Ovary (tissue), 9 donors: ENCODE results near the gene ANKMY1. TPM values are rescaled to one million over a fixed set of nuclear protein-coding genes. Genes with fewer than 3 reads are reported as not detected.

Experiments
- DNase-seq, 5 donors: peaks; one replicate each; pipeline ENCODE4 v3.0.0-alpha.2; 2019 to 2020
- H3K27ac ChIP-seq, 2 donors: fragments of 200-600 bp; one replicate each; pipeline versions ENCODE4 v1.5.1 to v1.8.0; 2019 to 2022
- H3K27me3 ChIP-seq: fragments of 200-600 bp; one replicate; pipeline ENCODE4 v1.8.0; 2022
- H3K36me3 ChIP-seq: fragments of 200-600 bp; sonication (generic); one replicate; pipeline ENCODE4 v1.5.1; 2019
- H3K4me1 ChIP-seq: one replicate; pipeline ENCODE4 v1.8.1; 2013; ENCODE audit warnings: mild to moderate bottlenecking, moderate library complexity; ENCODE audit not compliant: insufficient read depth
- H3K4me3 ChIP-seq: fragments of 200-600 bp; sonication (generic); one replicate; pipeline ENCODE4 v1.5.1; 2017
- H3K9me3 ChIP-seq, 2 donors: fragments of 200-600 bp in 1 of 2; sonication (generic) in 1 of 2; one replicate each; pipeline versions ENCODE4 v1.5.1 to v1.8.1; 2013 to 2019; ENCODE audit warnings: mild to moderate bottlenecking in 1 of 2, moderate library complexity in 1 of 2
- EP300 ChIP-seq: sonication (generic); formaldehyde crosslinking; IDR thresholded peaks from one replicate; pipeline ENCODE4 v1.6.1; 2017; ENCODE audit warnings: antibody characterized with exemption
- POLR2A ChIP-seq: fragments of 450-650 bp; IDR thresholded peaks from one replicate; pipeline ENCODE4 v1.6.1; 2017; ENCODE audit warnings: antibody characterized with exemption, mild to moderate bottlenecking, moderate library complexity
- WGBS, 3 donors: extraction: QIAGEN DNeasy Blood & Tissue Kit in 1 of 3; methylation state at CpG; one replicate each; pipeline versions ENCODE4 v1.1.5 to v1.1.7; 2013 to 2017; 5-methylcytosine and 5-hydroxymethylcytosine counted together
- intact Hi-C, 4 donors: fragments of 100-400 bp; cut with DNase I; formaldehyde crosslinking; loops; one replicate each; pipeline versions ENCODE4 v1.11.0 to v1.15.1; 2022 to 2023
- polyA plus RNA-seq, 2 donors: library from polyadenylated mRNA; stranded (reverse); fragments of 200-250 nt in 1 of 2; fragments of 350-450 nt in 1 of 2; fragmentation: Illumina TruSeq in 1 of 2; extraction: RNeasy Lipid Tissue Mini Kit (QIAGEN cat#74804) in 1 of 2; gene quantifications; one replicate each; pipeline ENCODE4 v1.2.3, GENCODE V29; 2013 to 2014
- total RNA-seq, 7 donors: library from RNA; depleted of rRNA in 2 of 7; stranded (reverse); fragments of >200 nt in 2 of 7; fragmentation: NEBNext Ultra II Directional in 3 of 7; extraction: Animal tissue kit (Norgen Biotek cat#: 25700) in 3 of 7; gene quantifications; one replicate each; pipeline versions ENCODE4 v1.1.0 to v1.2.4, GENCODE V29; 2016 to 2023
- TF ChIP-seq, protein P1 (sequence below), 3 donors: fragments of 450-650 bp in 2 of 3; fragments of 200-600 bp in 1 of 3; IDR thresholded peaks; one replicate each; pipeline versions ENCODE4 v1.5.1 to v1.8.0; 2016 to 2022; ENCODE audit warnings: antibody characterized with exemption in 3 of 3, mild to moderate bottlenecking in 1 of 3
- donor health status: DM: no; HTN: no; CAD: no; lungs with moderate emphysema.
- donor health status: DM: no; HTN: no; CAD: no.
- donor health status: Bipolar disorder and iron deficiency.
- donor health status: DM: yes; HTN: yes; CAD: no.
- donor health status: DM: no; HTN: no; CAD: no.
- donor health status: DM: yes; HTN: yes; CAD: no.

The ANKMY1 gene
- total and polyA plus RNA-seq, 9 donors = 11.5 to 24.2 (median 19.0) TPM

DNA sequence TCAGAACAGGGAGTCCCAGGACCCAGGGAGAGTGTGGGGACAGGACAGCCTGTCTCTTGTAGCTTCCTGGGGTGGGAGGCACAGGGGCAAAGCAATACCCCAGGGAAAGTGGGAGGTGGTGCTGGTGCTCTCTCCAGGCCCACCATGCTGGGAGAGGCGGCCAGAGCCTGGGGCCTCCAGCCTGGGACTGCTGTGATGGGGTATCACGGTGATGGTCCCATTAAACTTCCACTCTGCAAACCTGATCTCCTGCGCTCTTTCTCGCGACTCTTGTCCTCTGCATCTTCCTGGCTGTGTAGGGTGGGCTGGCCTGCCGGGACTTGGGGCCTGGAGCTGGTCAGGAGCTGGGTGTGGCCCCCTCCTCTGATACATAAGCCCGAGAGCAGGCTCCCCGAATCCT is 20.7 kb upstream of the ANKMY1 start:
- no peak overlapping the region for H3K27ac ChIP-seq
- 80 to 89% (median 82%) methylated on average over 8 of the region's 8 CpGs for WGBS, 3 donors
- no peak for DNase-seq
- intact Hi-C loops = no loop called here
- H3K4me3 ChIP-seq = no peak overlapping the region
- TF ChIP-seq POLR2A (no peak), EP300 (no peak)
- TF ChIP-seq, protein P1, sequence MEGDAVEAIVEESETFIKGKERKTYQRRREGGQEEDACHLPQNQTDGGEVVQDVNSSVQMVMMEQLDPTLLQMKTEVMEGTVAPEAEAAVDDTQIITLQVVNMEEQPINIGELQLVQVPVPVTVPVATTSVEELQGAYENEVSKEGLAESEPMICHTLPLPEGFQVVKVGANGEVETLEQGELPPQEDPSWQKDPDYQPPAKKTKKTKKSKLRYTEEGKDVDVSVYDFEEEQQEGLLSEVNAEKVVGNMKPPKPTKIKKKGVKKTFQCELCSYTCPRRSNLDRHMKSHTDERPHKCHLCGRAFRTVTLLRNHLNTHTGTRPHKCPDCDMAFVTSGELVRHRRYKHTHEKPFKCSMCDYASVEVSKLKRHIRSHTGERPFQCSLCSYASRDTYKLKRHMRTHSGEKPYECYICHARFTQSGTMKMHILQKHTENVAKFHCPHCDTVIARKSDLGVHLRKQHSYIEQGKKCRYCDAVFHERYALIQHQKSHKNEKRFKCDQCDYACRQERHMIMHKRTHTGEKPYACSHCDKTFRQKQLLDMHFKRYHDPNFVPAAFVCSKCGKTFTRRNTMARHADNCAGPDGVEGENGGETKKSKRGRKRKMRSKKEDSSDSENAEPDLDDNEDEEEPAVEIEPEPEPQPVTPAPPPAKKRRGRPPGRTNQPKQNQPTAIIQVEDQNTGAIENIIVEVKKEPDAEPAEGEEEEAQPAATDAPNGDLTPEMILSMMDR (IDR thresholded peaks at IDR 0.05) = no peak
- H3K4me1 ChIP-seq = peaks cover 5% of the 10 kb centered on the region
- H3K36me3 ChIP-seq = no peaks in the 10 kb centered on the region
- no peaks in the 10 kb centered on the region for H3K27me3 ChIP-seq
- no peaks in the 10 kb centered on the region for H3K9me3 ChIP-seq

DNA sequence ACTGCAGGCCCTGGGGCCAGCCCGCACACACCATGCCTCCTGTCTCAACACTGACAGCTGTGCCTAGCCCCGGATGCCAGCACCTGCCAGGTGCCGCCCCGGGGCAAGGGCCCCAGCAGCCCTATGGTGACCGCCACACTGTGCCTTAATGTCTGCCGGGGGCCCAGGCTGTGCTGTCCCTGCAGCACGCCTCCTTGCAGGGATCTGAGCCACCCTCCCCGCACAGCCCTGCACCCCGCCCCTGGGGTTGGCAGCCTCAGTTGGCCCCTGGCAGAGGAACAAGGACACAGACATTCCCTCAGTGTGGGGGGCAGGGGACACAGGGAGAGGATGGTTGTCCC is 20.3 kb upstream of the ANKMY1 start:
- WGBS, 3 donors = 82 to 88% (median 83%) methylated on average over 8 to 9 of the region's 9 CpGs
- Histone ChIP-seq H3K9me3 (no peaks in the 10 kb centered on the region), H3K4me1 (peaks cover 5% of the 10 kb centered on the region), H3K27ac (no peak overlapping the region), H3K36me3 (no peaks in the 10 kb centered on the region), H3K4me3 (no peak overlapping the region), H3K27me3 (no peaks in the 10 kb centered on the region)
- intact Hi-C loops = no loop called here
- no peak for DNase-seq
- TF ChIP-seq POLR2A (no peak), EP300 (no peak)
- TF ChIP-seq, protein P1 (IDR thresholded peaks at IDR 0.05) = no peak

DNA sequence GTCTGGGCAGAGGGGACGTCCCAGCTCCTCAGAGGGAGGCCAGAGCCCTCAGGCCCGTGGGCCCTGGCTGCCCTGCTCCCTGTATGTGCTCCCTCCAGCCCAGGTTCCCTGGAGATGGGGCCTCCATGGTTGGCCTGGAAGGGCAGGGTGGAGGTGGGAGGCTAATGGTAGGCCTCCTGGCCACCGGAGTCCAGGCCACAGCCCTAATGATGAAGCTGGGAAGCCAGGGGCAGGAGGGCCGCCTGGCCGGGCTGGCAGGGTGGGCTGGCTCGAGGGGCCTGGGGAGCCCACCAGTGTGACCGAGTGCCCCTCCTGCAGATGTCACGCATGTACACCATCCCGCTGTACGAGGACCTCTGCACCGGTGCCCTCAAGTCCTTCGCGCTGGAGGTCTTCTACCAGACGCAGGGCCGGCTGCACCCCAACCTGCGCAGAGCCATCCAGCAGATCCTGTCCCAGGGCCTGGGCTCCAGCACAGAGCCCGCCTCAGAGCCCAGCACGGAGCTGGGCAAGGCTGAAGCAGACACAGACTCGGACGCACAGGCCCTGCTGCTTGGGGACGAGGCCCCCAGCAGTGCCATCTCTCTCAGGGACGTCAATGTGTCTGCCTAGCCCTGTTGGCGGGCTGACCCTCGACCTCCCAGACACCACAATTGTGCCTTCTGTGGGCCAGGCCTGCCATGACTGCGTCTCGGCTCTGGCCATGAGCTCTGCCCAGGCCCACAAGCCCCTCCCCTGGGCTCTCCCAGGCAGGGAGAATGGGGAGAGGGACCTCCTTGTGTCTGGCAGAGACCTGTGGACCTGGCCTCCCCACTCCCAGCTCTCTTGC is 19.7 kb upstream of the ANKMY1 start:
- Histone ChIP-seq H3K36me3 (no peaks in the 10 kb centered on the region), H3K4me1 (peaks cover 5% of the 10 kb centered on the region), H3K27me3 (no peaks in the 10 kb centered on the region), H3K27ac (no peak overlapping the region), H3K9me3 (no peaks in the 10 kb centered on the region), H3K4me3 (no peak overlapping the region)
- 83 to 87% (median 86%) methylated on average over 24 to 26 of the region's 26 CpGs for WGBS, 3 donors
- intact Hi-C loops = no loop called here
- DNase-seq = no peak
- TF ChIP-seq POLR2A (no peak), EP300 (no peak)
- TF ChIP-seq, protein P1 (IDR thresholded peaks at IDR 0.05) = no peak

DNA sequence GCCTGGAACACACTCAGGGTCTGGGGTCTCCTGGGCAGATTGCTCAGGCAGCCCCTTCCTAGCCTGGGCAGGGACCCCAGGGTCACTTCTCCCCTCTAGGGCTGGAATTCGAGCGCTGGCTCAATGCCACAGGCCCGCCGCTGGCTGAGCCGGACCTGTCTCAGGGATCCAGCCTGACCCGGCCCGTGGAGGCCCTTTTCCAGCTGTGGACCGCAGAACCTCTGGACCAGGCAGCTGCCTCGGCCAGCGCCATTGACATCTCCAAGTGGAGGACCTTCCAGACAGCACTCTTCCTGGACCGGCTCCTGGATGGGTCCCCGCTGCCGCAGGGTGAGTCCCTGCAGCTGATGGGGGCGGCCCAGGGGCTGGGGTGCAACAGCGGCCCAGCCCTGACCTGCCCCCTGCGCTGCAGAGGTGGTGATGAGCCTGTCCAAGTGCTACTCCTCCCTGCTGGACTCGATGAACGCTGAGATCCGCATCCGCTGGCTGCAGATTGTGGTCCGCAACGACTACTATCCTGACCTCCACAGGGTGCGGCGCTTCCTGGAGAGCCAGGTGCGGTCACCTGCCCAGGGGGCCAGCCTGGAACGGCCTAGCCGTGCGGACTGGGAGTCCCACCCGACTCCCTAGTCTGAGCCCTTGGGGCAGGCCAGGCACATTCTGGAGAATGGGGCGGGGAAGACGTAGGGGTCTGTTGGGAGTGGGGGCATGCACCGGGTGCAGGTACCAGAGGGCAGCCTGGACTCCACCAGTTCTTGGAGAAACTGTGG is 18.8 kb upstream of the ANKMY1 start:
- TF ChIP-seq, protein P1 (IDR thresholded peaks at IDR 0.05) = no peak
- no peak for TF ChIP-seq POLR2A
- Histone ChIP-seq H3K27me3 (no peaks in the 10 kb centered on the region), H3K36me3 (no peaks in the 10 kb centered on the region), H3K4me3 (no peak overlapping the region), H3K27ac (no peak overlapping the region), H3K9me3 (no peaks in the 10 kb centered on the region), H3K4me1 (peaks cover 5% of the 10 kb centered on the region)
- peak in 1 of 5 donors; percentile 33 for DNase-seq
- 83 to 88% (median 86%) methylated on average over 28 to 32 of the region's 32 CpGs for WGBS, 3 donors
- intact Hi-C loops = no loop called here
